ENCODE measurements around the gene OSBPL2.

Gene OSBPL2

DNA sequence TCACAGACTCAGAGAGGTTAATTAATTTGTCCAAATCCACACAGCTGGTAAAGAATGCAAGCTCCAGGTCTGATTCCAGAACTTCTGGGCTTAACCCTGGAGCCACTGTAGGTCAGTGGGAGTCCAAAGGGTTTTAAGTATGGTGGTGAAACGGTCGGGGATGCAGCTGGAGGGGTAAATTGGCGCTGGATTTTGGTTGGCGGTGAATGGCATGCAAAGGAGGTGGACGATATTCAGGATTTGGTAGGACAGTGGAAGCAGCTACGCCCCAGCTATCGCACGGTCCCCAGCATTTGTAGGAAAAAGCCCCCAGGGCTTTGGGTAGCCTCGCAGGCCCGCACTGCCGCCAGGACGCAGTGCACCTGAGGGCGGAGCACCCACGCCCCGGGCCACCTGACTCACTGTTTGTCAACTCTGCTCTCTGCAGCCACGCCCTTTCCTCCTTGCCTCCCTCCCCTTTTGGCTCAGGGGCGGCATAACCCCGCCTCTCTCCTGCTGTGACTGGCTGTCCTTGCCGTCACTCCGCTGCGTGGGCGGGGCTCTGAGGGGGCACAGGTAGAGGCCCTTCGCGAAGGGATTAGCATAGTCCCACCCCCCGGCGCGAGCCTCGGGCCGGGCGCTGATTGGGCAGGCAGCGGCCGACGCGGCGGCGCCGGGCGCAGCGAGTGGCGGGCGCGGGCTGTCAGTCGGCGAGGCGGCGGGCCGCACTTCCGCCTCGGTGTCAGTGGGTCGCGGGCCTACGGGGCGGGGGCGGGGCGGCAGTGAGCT, at the start of gene OSBPL2:
OSBPL2 (plus strand) TSS at position 721 of the 768 bp plus-strand sequence. CDS start 17,664 bp downstream, outside the sequence.
- peak; percentile 99 to 100 for DNase-seq (ENCODE audit: low read depth in 2 of 2)

DNA sequence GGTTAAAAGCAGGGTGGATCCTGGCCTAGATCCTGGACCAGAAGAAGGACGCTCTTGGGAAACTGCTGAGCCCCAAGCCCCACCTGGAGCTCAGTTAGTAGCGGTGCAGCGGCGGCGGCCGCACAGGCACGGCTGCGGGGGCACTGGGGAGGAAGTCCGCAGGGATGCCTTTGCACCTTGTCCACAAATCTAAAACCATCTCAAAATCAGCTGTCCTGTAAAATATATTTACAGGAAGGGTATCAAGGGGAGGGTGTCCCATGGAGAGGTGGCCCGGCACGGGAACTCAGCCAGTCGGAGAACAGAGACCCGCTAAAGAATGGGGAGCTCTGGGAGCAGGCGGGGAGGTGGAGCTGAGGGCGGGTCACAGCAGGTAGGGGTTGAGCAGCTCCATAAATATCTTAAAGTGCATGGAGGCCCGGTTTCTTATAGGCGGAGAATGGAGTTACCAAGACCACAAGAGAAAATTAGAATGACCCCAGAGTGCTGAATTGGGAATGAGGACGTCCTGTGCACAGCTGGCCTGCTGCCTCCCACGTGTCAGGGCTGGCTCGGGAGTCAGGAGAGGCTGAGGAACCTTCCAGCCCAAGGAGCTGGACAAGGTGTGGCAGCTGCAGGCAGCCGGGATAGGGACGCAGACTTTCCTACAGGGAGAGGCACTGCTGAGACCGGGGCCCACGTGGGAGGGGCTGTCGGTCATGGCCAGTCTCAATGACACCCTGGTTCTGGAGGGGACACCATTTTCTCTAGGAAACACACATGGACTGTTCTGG, 47.5 kb upstream of the OSBPL2 start:
- no peak for DNase-seq (ENCODE audit: low read depth in 2 of 2)

DNA sequence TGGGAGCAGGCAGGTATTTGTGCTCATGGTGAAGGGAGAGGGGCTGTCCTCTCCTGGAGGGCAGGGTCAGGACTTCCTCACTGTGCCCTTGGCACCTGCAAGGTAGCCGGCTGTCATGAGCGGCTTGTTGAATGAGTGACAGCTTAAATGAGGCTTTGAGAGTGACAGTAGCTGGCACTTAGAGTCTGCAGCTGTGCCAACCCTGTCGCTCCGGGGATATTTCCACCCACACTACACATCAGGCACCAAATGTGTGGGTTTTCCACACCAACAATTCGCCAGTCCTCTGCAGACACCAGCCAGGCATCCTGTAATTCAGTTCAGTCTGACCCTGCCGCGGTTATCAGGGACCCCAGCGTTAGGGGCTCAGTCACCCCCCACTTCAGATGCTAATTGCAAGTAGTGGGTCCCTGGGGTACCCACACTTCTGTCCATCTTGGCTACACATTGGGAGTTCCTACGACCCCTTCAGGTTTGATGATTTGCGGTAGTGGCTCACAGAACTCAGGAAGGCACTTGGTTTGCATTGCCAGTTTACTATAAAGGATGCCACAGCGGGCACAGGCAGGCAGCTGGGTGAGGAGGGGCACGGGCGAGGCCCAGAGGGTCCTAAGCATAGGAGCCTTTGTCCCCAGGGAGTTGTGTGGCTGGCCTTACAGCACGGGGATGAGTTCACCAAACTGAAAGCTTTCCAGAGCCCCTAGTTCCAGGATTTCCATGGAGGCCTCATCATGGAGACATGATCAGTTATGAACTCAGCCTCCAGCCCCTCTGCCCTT, 46.4 kb upstream of the OSBPL2 start:
- DNase-seq (ENCODE audit: low read depth in 2 of 2) = no peak

GRCh38 chr20:62192635-62193034, 45.7 kb upstream of the OSBPL2 start:
- no peak for DNase-seq (ENCODE audit: low read depth in 2 of 2)

GRCh38 chr20:62193079-62194025, 45.0 kb upstream of the OSBPL2 start:
- no peak for DNase-seq (ENCODE audit: low read depth in 2 of 2)

DNA sequence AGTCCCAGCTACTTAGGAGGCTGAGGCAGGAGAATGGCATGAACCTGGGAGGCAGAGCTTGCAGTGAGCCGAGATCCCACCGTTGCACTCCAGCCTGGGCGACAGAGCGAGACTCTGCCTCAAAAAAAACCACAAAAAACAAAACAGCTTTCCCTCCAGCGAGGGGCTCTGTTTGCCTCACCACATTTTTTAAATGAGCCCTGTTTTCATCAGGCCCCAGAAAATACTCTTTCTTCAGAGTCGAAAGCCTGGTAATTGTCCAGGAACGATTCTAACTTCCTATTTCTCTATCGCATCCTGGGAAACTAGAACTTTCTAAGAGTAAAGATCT, 43.3 kb upstream of the OSBPL2 start:
- DNase-seq (ENCODE audit: low read depth in 2 of 2) = no peak

DNA sequence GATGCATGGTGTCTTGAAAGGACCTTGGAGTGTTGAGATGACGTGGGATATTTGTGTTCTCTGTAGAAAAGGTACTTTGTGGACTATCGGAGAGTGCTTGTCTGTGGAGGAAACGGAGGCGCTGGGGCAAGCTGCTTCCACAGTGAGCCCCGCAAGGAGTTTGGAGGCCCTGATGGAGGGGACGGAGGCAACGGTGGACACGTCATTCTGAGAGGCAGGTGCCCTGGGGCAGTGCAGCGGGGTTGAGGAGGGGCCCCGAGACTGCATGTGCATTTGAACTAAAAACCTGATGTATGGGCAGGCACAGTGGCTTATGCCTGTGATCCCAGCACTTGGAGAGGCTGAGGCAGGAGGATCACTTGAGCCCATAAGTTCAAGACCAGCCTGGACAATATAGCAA, 42.6 kb upstream of the OSBPL2 start:
- DNase-seq (ENCODE audit: low read depth in 2 of 2) = no peak

DNA sequence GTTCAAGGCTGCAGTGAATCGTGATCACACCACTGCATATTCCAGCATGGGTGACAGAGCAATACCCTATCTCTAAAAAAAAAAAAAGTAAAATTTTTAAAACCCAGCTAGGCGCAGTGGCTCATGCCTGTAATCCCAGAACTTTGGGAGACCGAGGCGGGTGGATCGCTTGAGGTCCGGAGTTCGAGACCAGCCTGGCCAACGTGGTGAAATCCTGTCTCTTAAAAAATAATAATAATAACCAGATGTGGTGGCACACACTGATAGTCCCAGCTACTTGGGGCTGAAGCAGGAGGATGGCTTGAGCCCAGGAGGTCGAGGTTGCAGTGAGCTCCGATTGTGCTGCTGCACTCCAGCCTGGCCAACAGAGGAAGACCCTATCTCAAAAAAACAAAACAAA, 42.0 kb upstream of the OSBPL2 start:
- no peak for DNase-seq (ENCODE audit: low read depth in 2 of 2)

DNA sequence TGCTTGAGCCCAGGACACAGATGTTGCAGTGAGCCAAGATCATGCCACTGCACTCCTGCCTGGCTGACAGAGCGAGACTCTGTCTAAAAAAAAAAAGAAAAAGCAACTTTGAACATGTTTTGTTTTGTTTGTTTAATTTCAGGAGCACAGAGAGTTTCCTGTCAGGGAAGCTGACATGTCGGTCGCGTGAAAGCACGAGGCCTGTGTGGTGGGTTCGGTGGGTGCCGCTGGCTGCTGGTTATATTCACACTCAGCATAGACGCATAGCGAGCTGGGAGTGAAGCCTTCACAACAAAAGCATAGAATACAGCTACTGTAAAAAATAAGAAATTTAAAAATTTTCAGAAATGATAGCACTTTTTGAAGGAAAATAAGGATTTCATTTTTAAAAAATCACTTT, 41.0 kb upstream of the OSBPL2 start:
- no peak for DNase-seq (ENCODE audit: low read depth in 2 of 2)

DNA sequence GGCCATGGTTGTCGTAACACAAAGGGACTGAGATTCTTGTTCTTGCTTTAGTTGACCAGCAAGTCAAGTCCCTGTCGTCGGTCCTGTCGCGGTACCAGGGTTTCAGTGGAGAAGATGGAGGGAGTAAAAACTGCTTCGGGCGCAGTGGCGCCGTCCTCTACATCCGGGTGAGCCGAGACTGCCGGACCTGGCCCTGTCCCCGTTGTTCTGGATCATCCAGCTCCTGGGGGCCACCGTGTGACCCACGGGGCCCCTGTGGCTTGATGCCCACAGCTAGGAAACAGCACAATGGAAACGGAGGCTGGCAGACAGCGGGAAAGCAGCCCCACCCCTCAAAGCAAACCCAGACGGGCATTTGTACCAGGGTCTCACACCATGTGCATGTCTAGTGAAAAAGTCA, 40.5 kb upstream of the OSBPL2 start:
- DNase-seq (ENCODE audit: low read depth in 2 of 2) = no peak

GRCh38 chr20:62198496-62198895, 39.8 kb upstream of the OSBPL2 start:
- DNase-seq (ENCODE audit: low read depth in 2 of 2) = no peak

DNA sequence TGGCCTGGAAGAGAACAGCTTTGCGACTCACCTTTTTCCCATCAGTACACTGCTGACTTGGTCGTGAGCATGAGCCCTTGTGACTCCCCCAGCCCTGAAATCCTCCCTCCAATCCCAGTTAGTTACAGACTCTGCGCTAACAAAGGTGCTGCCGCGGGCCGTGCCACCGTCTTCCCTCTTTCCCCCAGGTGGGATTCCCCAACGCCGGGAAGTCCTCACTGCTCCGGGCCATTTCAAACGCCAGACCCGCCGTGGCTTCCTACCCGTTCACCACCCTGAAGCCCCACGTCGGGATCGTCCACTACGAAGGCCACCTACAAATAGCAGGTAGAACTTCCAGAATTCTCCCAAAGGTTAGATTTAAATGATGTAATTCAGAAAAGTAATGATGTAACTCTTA, 39.4 kb upstream of the OSBPL2 start:
- DNase-seq (ENCODE audit: low read depth in 2 of 2) = no peak

- no peak for DNase-seq (ENCODE audit: low read depth in 2 of 2)
Measured at GRCh38 chr20:62200491-62201172, 37.7 kb upstream of the OSBPL2 start.

DNA sequence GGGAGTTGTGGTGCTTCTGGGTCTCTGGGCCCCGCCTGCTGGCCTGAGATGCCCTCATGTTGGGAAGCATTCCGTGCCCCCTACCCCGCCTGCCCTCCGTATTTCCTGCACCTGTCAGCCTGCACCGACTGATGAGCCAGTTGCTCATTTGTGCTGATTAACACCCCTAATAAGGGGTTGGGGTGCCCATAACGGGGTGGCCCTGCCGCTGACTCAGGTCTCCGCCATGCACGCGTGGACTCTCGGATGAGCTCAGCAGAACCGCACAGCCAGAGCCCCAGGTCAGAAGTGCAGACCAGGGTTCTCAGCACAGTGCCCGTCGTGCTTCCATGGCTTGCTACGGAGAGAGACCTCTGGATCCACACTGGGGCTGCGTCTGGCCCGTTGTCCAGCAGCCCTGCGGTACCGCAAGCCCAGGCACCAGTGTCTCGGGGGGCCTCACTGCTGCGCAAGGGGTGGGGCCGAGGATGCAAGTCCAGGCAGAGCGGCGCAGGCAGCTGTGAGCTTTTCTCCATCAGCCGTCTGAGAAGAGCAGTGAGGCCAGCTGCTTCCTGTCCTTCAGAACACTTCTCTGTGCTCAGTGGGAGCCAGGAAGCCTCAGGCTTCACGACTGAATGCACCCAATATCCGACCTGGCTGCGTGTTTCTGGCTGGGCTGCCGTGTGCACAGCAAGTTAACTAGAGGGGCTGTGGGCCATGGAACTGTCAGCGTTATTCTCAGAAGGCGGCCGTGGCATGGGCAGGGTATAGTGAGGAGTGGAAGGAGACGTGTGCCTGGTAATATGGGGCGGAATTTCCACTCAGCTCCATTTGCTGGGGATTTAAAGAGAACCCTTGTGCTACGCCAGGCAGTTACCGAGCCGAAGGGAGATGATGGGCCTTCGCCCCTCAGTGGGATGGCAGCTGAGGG, 36.9 kb upstream of the OSBPL2 start:
- no peak for DNase-seq (ENCODE audit: low read depth in 2 of 2)

- no peak for DNase-seq (ENCODE audit: low read depth in 2 of 2)
Measured at GRCh38 chr20:62202083-62202395, 36.3 kb upstream of the OSBPL2 start.

DNA sequence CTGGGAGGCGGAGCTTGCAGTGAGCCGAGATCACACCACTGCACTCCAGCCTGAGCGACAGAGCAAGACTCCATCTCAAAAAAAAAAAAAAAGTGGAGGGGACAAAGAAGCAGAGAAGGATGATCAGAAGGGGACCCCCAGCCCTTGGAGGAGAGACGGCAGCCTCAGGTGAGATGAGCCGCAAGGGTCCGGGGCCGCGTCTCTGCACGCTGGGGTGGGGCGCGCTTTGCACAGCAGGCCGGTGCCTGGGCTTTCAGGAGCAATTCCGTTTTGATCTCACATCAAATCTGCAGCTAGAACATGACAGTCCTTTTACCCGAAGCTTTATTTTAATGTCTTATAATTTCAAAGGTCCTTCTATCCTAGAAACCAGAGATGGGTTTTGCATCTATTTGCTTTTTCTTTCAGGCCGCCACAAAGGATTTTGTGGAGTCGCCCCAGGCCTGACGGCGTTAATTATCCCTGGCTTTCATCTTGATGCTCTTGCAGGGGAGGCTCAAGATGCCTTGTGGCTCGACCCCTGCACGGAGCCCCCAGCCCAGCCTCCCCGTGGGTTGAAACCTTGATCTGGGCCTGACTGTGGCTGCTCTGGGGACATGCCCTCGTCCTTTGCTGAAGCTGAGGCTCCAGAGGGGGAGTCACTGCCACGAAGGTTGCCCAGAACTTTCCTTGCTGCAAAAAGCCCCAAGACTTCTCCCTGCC, 35.5 kb upstream of the OSBPL2 start:
- DNase-seq (ENCODE audit: low read depth in 2 of 2) = no peak

- no peak for DNase-seq (ENCODE audit: low read depth in 2 of 2)
Measured at GRCh38 chr20:62203378-62204030, 34.8 kb upstream of the OSBPL2 start.

DNA sequence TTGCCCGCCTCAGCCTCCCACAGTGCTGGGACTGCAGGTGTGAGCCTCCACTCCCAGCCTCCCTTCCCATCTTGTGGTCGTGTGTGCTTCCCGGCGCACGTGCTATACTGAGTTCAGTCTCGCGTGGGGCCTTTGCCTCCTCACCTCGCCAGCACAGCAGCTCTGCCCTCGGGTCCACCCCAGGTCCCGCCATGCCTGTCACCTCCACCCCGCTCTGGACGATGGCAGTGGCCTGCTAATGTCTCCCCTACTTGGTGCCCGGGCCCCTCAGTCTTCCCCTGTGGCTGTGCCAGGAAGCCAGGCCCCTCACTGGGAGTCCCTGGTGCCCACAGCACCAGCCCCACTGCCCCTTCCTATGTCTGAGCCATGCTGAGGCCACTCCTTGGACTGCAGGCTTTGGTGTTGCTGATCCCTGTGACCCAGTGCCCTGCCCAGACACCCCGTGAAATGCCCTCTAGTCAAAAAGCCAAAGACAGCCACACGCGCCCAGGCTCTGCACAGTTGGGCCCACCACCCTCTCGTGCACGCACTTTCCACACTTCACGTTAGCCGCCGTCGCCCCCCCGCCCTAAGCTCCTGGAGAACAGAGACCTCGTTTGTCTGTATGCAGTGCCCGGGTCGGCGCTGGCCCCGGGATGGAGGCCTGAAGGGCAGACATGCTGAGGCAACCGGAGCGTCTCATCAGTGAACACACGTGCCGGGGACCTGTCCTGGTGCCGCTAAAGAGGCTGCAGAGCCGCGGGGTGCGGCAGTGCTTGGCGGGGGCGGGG, 32.5 kb upstream of the OSBPL2 start:
- no peak for DNase-seq (ENCODE audit: low read depth in 2 of 2)
